Endometrial microvascular endothelial cells (primary cell): Measurements from ENCODE around the gene LRRFIP1. TPM values are rescaled to one million over a fixed set of nuclear protein-coding genes. Genes with fewer than 3 reads are reported as not detected.
"Not testable (repeated sequence)": the region's sequence is repeated elsewhere in the genome, so short reads cannot be mapped to it uniquely, and the experiment has no call there.

Source experiments
- in situ Hi-C: cut with HindIII; loops from 2 replicates; pipeline ENCODE4 v1.10.0; 2017; ENCODE audit warnings: low sequenced_read_pairs, low pct_unique_long_range_greater_than_20kb; ENCODE audit errors: inconsistent ontology term
- total RNA-seq: library from RNA; depleted of rRNA; stranded (reverse); fragments of >200 nt; gene quantifications from one replicate; pipeline ENCODE4 v1.2.3, GENCODE V29; 2015; ENCODE audit errors: inconsistent ontology term

Gene LRRFIP1
- total RNA-seq, 1 donor from 2014 or later: 119 TPM

GRCh38 chr2:237595829-237596519, 31.4 kb upstream of the LRRFIP1 start:
- in situ Hi-C loops: not testable (repeated sequence)

- in situ Hi-C loops: no loop called here
Measured at GRCh38 chr2:237596520-237597195, 30.7 kb upstream of the LRRFIP1 start.

GRCh38 chr2:237597196-237598145, 29.9 kb upstream of the LRRFIP1 start:
- in situ Hi-C loops: no loop called here

GRCh38 chr2:237598468-237599208, 28.7 kb upstream of the LRRFIP1 start:
- in situ Hi-C loops: no loop called here

GRCh38 chr2:237599465-237600110, 27.8 kb upstream of the LRRFIP1 start:
- in situ Hi-C loops: loop anchor here (5.0 kb wide), 1 partner anchor 83 kb away; no protein-coding TSS in a partner anchor

- in situ Hi-C loops: loop anchor here (5.0 kb wide), 1 partner anchor 82 kb away; no protein-coding TSS in a partner anchor
Measured at GRCh38 chr2:237600205-237600846, 27.1 kb upstream of the LRRFIP1 start.

- in situ Hi-C loops: loop anchor here (5.0 kb wide), 1 partner anchor 81 kb away; no protein-coding TSS in a partner anchor
Measured at GRCh38 chr2:237601453-237602116, 25.8 kb upstream of the LRRFIP1 start.

GRCh38 chr2:237602409-237602808, 25.0 kb upstream of the LRRFIP1 start:
- in situ Hi-C loops: loop anchor here (5.0 kb wide), 1 partner anchor 80 kb away; no protein-coding TSS in a partner anchor

GRCh38 chr2:237603049-237603717, 24.2 kb upstream of the LRRFIP1 start:
- in situ Hi-C loops: loop anchor here (5.0 kb wide), 1 partner anchor 79 kb away; no protein-coding TSS in a partner anchor

- in situ Hi-C loops: loop anchor here (5.0 kb wide), 1 partner anchor 78 kb away; no protein-coding TSS in a partner anchor
Measured at GRCh38 chr2:237603718-237604362, 23.5 kb upstream of the LRRFIP1 start.

- in situ Hi-C loops: loop anchor here (5.0 kb wide), 1 partner anchor 78 kb away; no protein-coding TSS in a partner anchor
Measured at GRCh38 chr2:237604391-237604790, 23.0 kb upstream of the LRRFIP1 start.

- in situ Hi-C loops: loop anchor here (5.0 kb wide), 1 partner anchor 77 kb away; no protein-coding TSS in a partner anchor
Measured at GRCh38 chr2:237604960-237605359, 22.4 kb upstream of the LRRFIP1 start.

GRCh38 chr2:237606522-237606921, 20.9 kb upstream of the LRRFIP1 start:
- in situ Hi-C loops: not testable (repeated sequence)

GRCh38 chr2:237612527-237613357, 14.6 kb upstream of the LRRFIP1 start:
- in situ Hi-C loops: no loop called here

- in situ Hi-C loops: no loop called here
Measured at GRCh38 chr2:237613679-237614078, 13.7 kb upstream of the LRRFIP1 start.
